Measurements from ENCODE around the gene ADAMTS7.
"Not testable (repeated sequence)": the region's sequence is repeated elsewhere in the genome, so short reads cannot be mapped to it uniquely, and the experiment has no call there.

The ADAMTS7 gene

GRCh38 chr15:78732634-78733033, 78.6 kb downstream of the ADAMTS7 start:
- no peak for TF ChIP-seq CTCF (IDR thresholded peaks at IDR 0.05; ENCODE audit: control extremely low read depth, extremely low read depth, low read depth, missing control alignments)
- CTCF ChIA-PET = no interaction called here
- POLR2A ChIA-PET = no interaction called here
- DNase-seq (ENCODE audit: extremely low spot score) = no peak

- ChIA-PET POLR2A (no interaction called here), CTCF (no interaction called here)
- no peak for TF ChIP-seq CTCF (IDR thresholded peaks at IDR 0.05; ENCODE audit: control extremely low read depth, extremely low read depth, low read depth, missing control alignments)
- no peak for DNase-seq (ENCODE audit: extremely low spot score)
Measured at GRCh38 chr15:78730955-78731354, 80.3 kb downstream of the ADAMTS7 start.

GRCh38 chr15:78728427-78728826, 82.8 kb downstream of the ADAMTS7 start:
- CTCF ChIA-PET; POLR2A ChIA-PET; DNase-seq (ENCODE audit: extremely low spot score): not testable (repeated sequence)

- CTCF ChIA-PET = no interaction called here
Measured at GRCh38 chr15:78727561-78727960, 83.7 kb downstream of the ADAMTS7 start.

GRCh38 chr15:78726870-78727551, 84.3 kb downstream of the ADAMTS7 start:
- no peak for DNase-seq (ENCODE audit: extremely low spot score)
- no peak for TF ChIP-seq CTCF (IDR thresholded peaks at IDR 0.05; ENCODE audit: control extremely low read depth, extremely low read depth, low read depth, missing control alignments)
- ChIA-PET CTCF (interaction anchor here (1.6 kb wide), 1 partner anchor 17 kb away, joined by 3 read pairs; no protein-coding TSS in a partner anchor), POLR2A (no interaction called here)

More at GRCh38 chr15:78727561-78727960, 83.7 kb downstream of the ADAMTS7 start:
- no peak for DNase-seq (ENCODE audit: extremely low spot score)
- no peak for TF ChIP-seq CTCF (IDR thresholded peaks at IDR 0.05; ENCODE audit: control extremely low read depth, extremely low read depth, low read depth, missing control alignments)
- POLR2A ChIA-PET = no interaction called here

GRCh38 chr15:78719819-78720450, 91.3 kb downstream of the ADAMTS7 start:
- POLR2A ChIA-PET; CTCF ChIA-PET; DNase-seq (ENCODE audit: extremely low spot score): not testable (repeated sequence)

GRCh38 chr15:78718837-78719236, 92.4 kb downstream of the ADAMTS7 start:
- POLR2A ChIA-PET = no interaction called here

More at GRCh38 chr15:78718837-78719236, 92.4 kb downstream of the ADAMTS7 start:
- no peak for DNase-seq (ENCODE audit: extremely low spot score)
- TF ChIP-seq CTCF (IDR thresholded peaks at IDR 0.05; ENCODE audit: control extremely low read depth, extremely low read depth, low read depth, missing control alignments) = no peak
- CTCF ChIA-PET = interaction anchor here (0.6 kb wide), 1 partner anchor 9 kb away, joined by 3 read pairs; no protein-coding TSS in a partner anchor

Measured in GM10248 (cell line).